Jurkat, Clone E6-1 (cell line): ENCODE measurements around the gene ZNF584.
A peak's percentile ranks its signal among the peaks of the same experiment; 100 is the strongest.

Experiments
- DNase-seq: peaks from one replicate; pipeline ENCODE4 v3.0.0-alpha.2; 2011; ENCODE audit warnings: low read depth, low spot score
- H3K4me3 ChIP-seq: 2 replicates; pipeline ENCODE4 v1.5.1; 2011; ENCODE audit warnings: mild to moderate bottlenecking, low read length, control low read depth, moderate library complexity

Gene ZNF584

GRCh38 chr19:58382997-58383603 lies 25.3 kb upstream of the ZNF584 start:
- no peak overlapping the region for H3K4me3 ChIP-seq
- no peak for DNase-seq

GRCh38 chr19:58385313-58385890 lies 23.0 kb upstream of the ZNF584 start:
- peak overlapping the region; percentile 100 for H3K4me3 ChIP-seq
- DNase-seq = no peak

- no peak for DNase-seq
- peak overlapping the region; percentile 100 for H3K4me3 ChIP-seq
Measured at GRCh38 chr19:58385891-58386575, 22.4 kb upstream of the ZNF584 start.

GRCh38 chr19:58386576-58387337 lies 21.7 kb upstream of the ZNF584 start, which contains the start of gene RPS5:
Gene RPS5, plus strand, starts transcription at chr19:58387269. Its CDS starts 869 bp downstream, at chr19:58388138.
- DNase-seq = peak; percentile 99

GRCh38 chr19:58387338-58388174 lies 20.9 kb upstream of the ZNF584 start:
- no peak for DNase-seq
- peak overlapping the region; percentile 100 for H3K4me3 ChIP-seq

More at GRCh38 chr19:58386576-58387337, 21.7 kb upstream of the ZNF584 start, which contains the start of gene RPS5:
- H3K4me3 ChIP-seq = peak within 1 kb of the TSS; percentile 100

- no peak for DNase-seq
- H3K4me3 ChIP-seq = peak overlapping the region; percentile 100
Measured at GRCh38 chr19:58388175-58388526, 20.3 kb upstream of the ZNF584 start.

GRCh38 chr19:58392945-58393724 lies 15.3 kb upstream of the ZNF584 start:
- DNase-seq = no peak

GRCh38 chr19:58393725-58394033 lies 14.8 kb upstream of the ZNF584 start:
- H3K4me3 ChIP-seq = no peak overlapping the region
- no peak for DNase-seq

More at GRCh38 chr19:58392945-58393724, 15.3 kb upstream of the ZNF584 start:
- H3K4me3 ChIP-seq = no peak overlapping the region

- DNase-seq = no peak
- H3K4me3 ChIP-seq = no peak overlapping the region
Measured at GRCh38 chr19:58394821-58395219, 13.6 kb upstream of the ZNF584 start.

- H3K4me3 ChIP-seq = no peak within 1 kb of the TSS
- DNase-seq = no peak
Measured at GRCh38 chr19:58395220-58395978, 13.1 kb upstream of the ZNF584 start, which contains the start of gene RNF225. Gene RNF225, plus strand, starts transcription at chr19:58395656. Its CDS starts 434 bp downstream, at chr19:58396090.

- H3K4me3 ChIP-seq = no peak overlapping the region
- DNase-seq = no peak
Measured at GRCh38 chr19:58395979-58396627, 12.3 kb upstream of the ZNF584 start.

- DNase-seq = no peak
- H3K4me3 ChIP-seq = no peak overlapping the region
Measured at GRCh38 chr19:58396691-58397532, 11.5 kb upstream of the ZNF584 start.

GRCh38 chr19:58397533-58398037 lies 10.9 kb upstream of the ZNF584 start:
- no peak for DNase-seq
- H3K4me3 ChIP-seq = no peak overlapping the region

- DNase-seq = no peak
- H3K4me3 ChIP-seq = no peak overlapping the region
Measured at GRCh38 chr19:58398087-58398486, 10.4 kb upstream of the ZNF584 start.

GRCh38 chr19:58398545-58398944 lies 9.9 kb upstream of the ZNF584 start:
- no peak for DNase-seq
- no peak overlapping the region for H3K4me3 ChIP-seq

- H3K4me3 ChIP-seq = no peak overlapping the region
- no peak for DNase-seq
Measured at GRCh38 chr19:58399903-58400302, 8.5 kb upstream of the ZNF584 start.
